ENCODE data around the gene DSG1.

GRCh38 chr18:31398191-31398590, 80.2 kb downstream of the DSG1 start:
- no peak for TF ChIP-seq POLR2A (IDR thresholded peaks at IDR 0.05)
- no peak for TF ChIP-seq CTCF (IDR thresholded peaks at IDR 0.05)
